B cell (primary cell): ENCODE results near the gene DRICH1. TPM values are rescaled to one million over a fixed set of nuclear protein-coding genes. Genes with fewer than 3 reads are reported as not detected.

Source experiments
- ATAC-seq: fragments of 200-7000 bp; cut with Tn5 transposase; one replicate; pipeline ENCODE4 v1.10.0; 2021; ENCODE audit warnings: low read depth, mild to moderate bottlenecking, moderate number of reproducible peaks, moderate library complexity
- CTCF ChIA-PET: fragments of 350-600 bp; sonication (Branson Sonifier 250); formaldehyde crosslinking; loops from one replicate; lab custom pipeline; 2021; ENCODE audit warnings: antibody characterized with exemption, inconsistent platforms; lab: Charles Lee
- POLR2A ChIA-PET: fragments of 350-600 bp; sonication (Branson Sonifier 250); formaldehyde crosslinking; loops from one replicate; lab custom pipeline; 2021; ENCODE audit warnings: antibody characterized with exemption; lab: Charles Lee
- DNase-seq: peaks from one replicate; pipeline ENCODE4 v3.0.0; 2013
- H2AFZ ChIP-seq: 2 replicates; pipeline ENCODE4 v1.6.1; 2012; ENCODE audit warnings: mild to moderate bottlenecking, low read depth, low read length; ENCODE audit not compliant: insufficient read depth, poor library complexity, severe bottlenecking
- H3K27ac ChIP-seq, 2 donors: 1 replicate in 1 of 2; 2 replicates in 1 of 2; pipeline ENCODE4 v1.5.1; 2012 to 2013; ENCODE audit warnings: low read length in 2 of 2, mild to moderate bottlenecking in 2 of 2, moderate library complexity in 1 of 2
- H3K27me3 ChIP-seq, 4 experiments: fragments of 200-600 bp in 1 of 4; sonication (generic) in 1 of 4; replicated peaks in 1 of 4; 1 replicate in 2 of 4; 2 replicates in 2 of 4; pipeline versions ENCODE4 v1.6.1 to v1.7.0; 2013 to 2016; ENCODE audit warnings: low read length in 3 of 4, mild to moderate bottlenecking in 2 of 4, mixed read lengths in 1 of 4, moderate library complexity in 1 of 4; ENCODE audit not compliant: insufficient read depth in 4 of 4, control insufficient read depth in 3 of 4; ENCODE audit errors: control extremely low read depth in 1 of 4
- H3K36me3 ChIP-seq, 2 experiments: replicated peaks in 1 of 2; 1 replicate in 1 of 2; 2 replicates in 1 of 2; pipeline versions ENCODE4 v1.6.1 to v1.7.1; 2013; ENCODE audit warnings: low read length in 1 of 2; ENCODE audit not compliant: insufficient read depth in 2 of 2, control insufficient read depth in 1 of 2; ENCODE audit errors: control extremely low read depth in 1 of 2, extremely low read depth in 1 of 2
- H3K4me1 ChIP-seq, 2 donors: fragments of 200-600 bp in 1 of 2; sonication (generic) in 1 of 2; 1 replicate in 1 of 2; 2 replicates in 1 of 2; pipeline versions ENCODE4 v1.5.1 to v1.6.1; 2013 to 2017; ENCODE audit warnings: low read length in 2 of 2; ENCODE audit not compliant: control insufficient read depth in 2 of 2, insufficient read depth in 2 of 2
- H3K4me2 ChIP-seq: replicated peaks from 2 replicates; pipeline ENCODE3; 2012; ENCODE audit warnings: mild to moderate bottlenecking, low read depth, low read length; ENCODE audit not compliant: poor library complexity, severe bottlenecking
- H3K4me3 ChIP-seq, 5 experiments: fragments of 200-600 bp in 1 of 5; sonication (generic) in 1 of 5; 1 replicate in 3 of 5; 2 replicates in 2 of 5; pipeline versions ENCODE4 v1.5.1 to v1.7.0; 2011 to 2016; ENCODE audit warnings: low read length in 4 of 5, mild to moderate bottlenecking in 4 of 5, low read depth in 2 of 5, control low read depth in 1 of 5, moderate library complexity in 1 of 5; ENCODE audit not compliant: insufficient read depth in 1 of 5; ENCODE audit errors: control extremely low read depth in 1 of 5, extremely low read depth in 1 of 5
- H3K79me2 ChIP-seq: fragments of 200-600 bp; sonication (generic); one replicate; pipeline ENCODE4 v1.6.0; 2016; ENCODE audit warnings: low read length; ENCODE audit not compliant: control insufficient read depth, insufficient read depth
- H3K9ac ChIP-seq: fragments of 200-600 bp; sonication (generic); 2 replicates; pipeline ENCODE4 v1.6.1; 2017; ENCODE audit warnings: mild to moderate bottlenecking, low read length, moderate library complexity
- H3K9me3 ChIP-seq, 3 donors: one replicate each; pipeline versions ENCODE4 v1.6.1 to v1.7.1; 2013; ENCODE audit warnings: low read length in 2 of 3; ENCODE audit not compliant: control insufficient read depth in 2 of 3, insufficient read depth in 1 of 3; ENCODE audit errors: control extremely low read depth in 1 of 3
- H4K20me1 ChIP-seq: 2 replicates; pipeline ENCODE4 v1.6.0; 2012; ENCODE audit warnings: mild to moderate bottlenecking, low read length; ENCODE audit not compliant: insufficient read depth, control insufficient read depth, poor library complexity, severe bottlenecking
- H3K27ac Mint-ChIP-seq: one replicate; pipeline ENCODE4 v1.8.0; 2021; ENCODE audit warnings: mixed read lengths
- H3K27me3 Mint-ChIP-seq: one replicate; pipeline ENCODE4 v1.8.0; 2021; ENCODE audit warnings: mixed read lengths
- H3K4me1 Mint-ChIP-seq: one replicate; pipeline ENCODE4 v1.8.0; 2021; ENCODE audit warnings: mixed read lengths
- H3K4me3 Mint-ChIP-seq: one replicate; pipeline ENCODE4 v1.8.0; 2021; ENCODE audit warnings: mixed read lengths
- H3K9me3 Mint-ChIP-seq: one replicate; pipeline ENCODE4 v1.8.0; 2022; ENCODE audit warnings: mixed read lengths; ENCODE audit not compliant: insufficient read depth
- CTCF ChIP-seq: fragments of 200-600 bp; IDR thresholded peaks from one replicate; pipeline ENCODE4 v1.8.0; 2022; ENCODE audit warnings: antibody characterized with exemption, mild to moderate bottlenecking
- EZH2 ChIP-seq: IDR thresholded peaks from 2 replicates; pipeline ENCODE4 v1.6.1; 2012; ENCODE audit warnings: borderline replicate concordance, low read depth, mild to moderate bottlenecking, moderate library complexity, low read length; ENCODE audit not compliant: insufficient read depth, poor library complexity, severe bottlenecking
- WGBS: methylation state at CpG from one replicate; pipeline ENCODE4 v1.1.5; 2013; ENCODE audit warnings: missing lambda C conversion rate; ENCODE audit not compliant: insufficient coverage; 5-methylcytosine and 5-hydroxymethylcytosine counted together
- intact Hi-C: fragments of 100-400 bp; cut with micrococcal nuclease; formaldehyde crosslinking; loops from one replicate; pipeline ENCODE4 v1.10.0; 2022
- polyA plus RNA-seq: library from polyadenylated mRNA; depleted of rRNA; stranded (reverse); fragments of >200 nt; gene quantifications from 2 replicates; pipeline ENCODE4 v1.2.3, GENCODE V29; 2012
- total RNA-seq, 2 donors: library from RNA; stranded (reverse); fragments of 120-200 nt in 1 of 2; gene quantifications; 1 replicate in 1 of 2; 2 replicates in 1 of 2; pipeline versions ENCODE4 v1.2.3 to v1.2.4, GENCODE V29; 2013 to 2022

The DRICH1 gene
- total and polyA plus RNA-seq, 2 donors (not counting 1 experiment from before 2014, with no cell fraction given): 0.37 to 1.5 TPM

DNA sequence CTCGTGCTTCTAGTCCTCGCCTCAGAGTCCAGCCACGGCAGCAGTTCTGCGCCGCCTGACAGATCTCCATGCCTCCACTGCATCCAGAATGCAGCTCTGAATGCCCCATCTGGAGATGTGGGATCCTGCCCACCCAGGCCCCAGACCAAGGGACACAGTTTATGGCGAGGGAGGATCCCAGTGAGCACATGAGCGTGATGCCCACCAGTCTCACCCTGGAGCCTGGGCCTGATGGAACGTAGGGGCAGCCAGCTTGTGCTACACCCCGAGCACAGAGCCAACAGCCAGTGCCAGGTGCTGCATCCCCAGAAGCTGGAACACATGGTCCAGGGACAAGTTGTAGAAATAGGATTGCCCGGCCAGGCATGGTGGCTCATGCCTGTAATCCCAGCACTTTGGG is 62.4 kb downstream of the DRICH1 start:
- Mint-ChIP-seq H3K4me1 (peaks cover 7% of the 10 kb centered on the region), H3K9me3 (no peaks in the 10 kb centered on the region), H3K27ac (no peak overlapping the region), H3K4me3 (no peak overlapping the region), H3K27me3 (peaks cover 20% of the 10 kb centered on the region)
- CTCF ChIA-PET: no interaction called here
- ATAC-seq: no peak
- Histone ChIP-seq H3K27me3 (peaks cover 0 to 26% (median 12%) of the 10 kb centered on the region in 4 experiments), H3K4me3 (no peak overlapping the region), H4K20me1 (no peaks in the 10 kb centered on the region), H2AFZ (no peak overlapping the region), H3K4me2 (no peak overlapping the region), H3K9ac (no peak overlapping the region), H3K9me3 (peaks cover 0 to 11% (median 0%) of the 10 kb centered on the region in 3 donors), H3K4me1 (peaks cover 8 to 10% of the 10 kb centered on the region in 2 donors), H3K27ac (no peak overlapping the region), H3K79me2 (no peaks in the 10 kb centered on the region), H3K36me3 (no peaks in the 10 kb centered on the region)
- TF ChIP-seq EZH2 (no peak), CTCF (no peak)
- whole genome bisulfite sequencing: 97% methylated on average over 10 of the region's 10 CpGs
- intact Hi-C loops: no loop called here
- DNase-seq: no peak
- POLR2A ChIA-PET: no interaction called here

GRCh38 chr22:23569291-23569690 is 62.8 kb downstream of the DRICH1 start:
- POLR2A ChIA-PET: no interaction called here

More at GRCh38 chr22:23569291-23569690, 62.8 kb downstream of the DRICH1 start:
- Mint-ChIP-seq H3K27me3 (peaks cover 24% of the 10 kb centered on the region), H3K4me3 (no peak overlapping the region), H3K4me1 (peaks cover 7% of the 10 kb centered on the region), H3K9me3 (no peaks in the 10 kb centered on the region), H3K27ac (no peak overlapping the region)
- Histone ChIP-seq H3K27ac (no peak overlapping the region), H3K4me2 (no peak overlapping the region), H3K36me3 (no peaks in the 10 kb centered on the region), H3K9me3 (peaks cover 0 to 11% (median 0%) of the 10 kb centered on the region in 3 donors), H3K4me3 (no peak overlapping the region), H3K27me3 (peaks cover 0 to 30% (median 13%) of the 10 kb centered on the region in 4 experiments), H2AFZ (no peak overlapping the region), H4K20me1 (no peaks in the 10 kb centered on the region), H3K79me2 (no peaks in the 10 kb centered on the region), H3K9ac (no peak overlapping the region), H3K4me1 (peaks cover 8 to 10% of the 10 kb centered on the region in 2 donors)
- intact Hi-C loops: no loop called here
- TF ChIP-seq CTCF (no peak), EZH2 (no peak)
- ATAC-seq: no peak
- DNase-seq: no peak
- CTCF ChIA-PET: no interaction called here
- 88% methylated on average over 8 of the region's 8 CpGs for WGBS
